ENCODE results near the gene SPACA6.
"Not testable (repeated sequence)": the region's sequence is repeated elsewhere in the genome, so short reads cannot be mapped to it uniquely, and the experiment has no call there.

SPACA6 gene

DNA sequence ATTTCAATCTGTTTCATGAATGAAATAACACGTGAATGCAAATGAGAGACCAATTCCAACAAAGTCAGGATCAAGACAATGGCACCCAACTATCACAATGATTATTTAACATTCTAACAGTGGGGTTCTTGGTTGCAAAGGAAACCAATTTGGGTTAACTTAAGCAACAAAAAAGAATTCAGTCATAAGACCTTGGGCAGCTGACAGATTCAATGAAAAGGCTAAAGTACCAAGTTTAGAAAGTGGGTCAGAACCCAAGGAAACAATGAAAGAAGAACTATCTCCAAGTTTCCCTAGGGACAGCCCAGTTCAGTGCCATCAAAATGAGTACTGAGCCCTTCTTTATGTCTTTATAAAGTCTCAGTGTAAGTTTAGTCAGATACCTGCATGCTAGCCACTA lies 29.0 kb upstream of the SPACA6 start:
- Histone ChIP-seq H3K9me3 (no peaks in the 10 kb centered on the region), H3K27me3 (peaks cover 0 to 35% of the 10 kb centered on the region in 2 donors), H3K4me3 (no peak overlapping the region), H3K4me1 (no peaks in the 10 kb centered on the region), H3K27ac (no peak overlapping the region), H3K36me3 (no peaks in the 10 kb centered on the region)
- intact Hi-C loops (cut with DNase I; ENCODE audit: low total_unique reads) = no loop called here
- TF ChIP-seq, protein P1, sequence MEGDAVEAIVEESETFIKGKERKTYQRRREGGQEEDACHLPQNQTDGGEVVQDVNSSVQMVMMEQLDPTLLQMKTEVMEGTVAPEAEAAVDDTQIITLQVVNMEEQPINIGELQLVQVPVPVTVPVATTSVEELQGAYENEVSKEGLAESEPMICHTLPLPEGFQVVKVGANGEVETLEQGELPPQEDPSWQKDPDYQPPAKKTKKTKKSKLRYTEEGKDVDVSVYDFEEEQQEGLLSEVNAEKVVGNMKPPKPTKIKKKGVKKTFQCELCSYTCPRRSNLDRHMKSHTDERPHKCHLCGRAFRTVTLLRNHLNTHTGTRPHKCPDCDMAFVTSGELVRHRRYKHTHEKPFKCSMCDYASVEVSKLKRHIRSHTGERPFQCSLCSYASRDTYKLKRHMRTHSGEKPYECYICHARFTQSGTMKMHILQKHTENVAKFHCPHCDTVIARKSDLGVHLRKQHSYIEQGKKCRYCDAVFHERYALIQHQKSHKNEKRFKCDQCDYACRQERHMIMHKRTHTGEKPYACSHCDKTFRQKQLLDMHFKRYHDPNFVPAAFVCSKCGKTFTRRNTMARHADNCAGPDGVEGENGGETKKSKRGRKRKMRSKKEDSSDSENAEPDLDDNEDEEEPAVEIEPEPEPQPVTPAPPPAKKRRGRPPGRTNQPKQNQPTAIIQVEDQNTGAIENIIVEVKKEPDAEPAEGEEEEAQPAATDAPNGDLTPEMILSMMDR (IDR thresholded peaks at IDR 0.05) = no peak
- DNase-seq = no peak

DNA sequence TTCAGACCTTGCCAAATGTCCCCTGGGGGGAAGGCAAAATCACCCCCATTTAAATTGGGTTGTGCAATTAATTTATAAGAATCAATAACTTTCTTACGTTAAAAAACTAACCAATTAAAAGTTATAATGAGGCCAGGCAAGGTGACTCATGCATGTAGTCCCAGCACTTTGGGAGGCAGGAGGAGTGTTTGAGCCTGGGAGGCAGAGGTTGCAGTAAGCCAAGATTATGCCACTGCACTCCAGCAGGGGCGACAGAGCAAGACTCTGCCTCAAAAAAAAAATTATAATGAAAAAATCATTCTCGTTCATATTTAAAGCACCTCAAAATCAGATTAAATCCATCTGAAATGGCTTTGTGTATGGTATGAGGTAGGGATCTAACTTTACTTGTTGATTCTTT lies 28.1 kb upstream of the SPACA6 start:
- no peak overlapping the region for H3K4me3 ChIP-seq
- no peaks in the 10 kb centered on the region for H3K36me3 ChIP-seq
- no peaks in the 10 kb centered on the region for H3K9me3 ChIP-seq
- H3K27ac ChIP-seq = no peak overlapping the region
- TF ChIP-seq, protein P1 (IDR thresholded peaks at IDR 0.05) = no peak
- H3K4me1 ChIP-seq = no peaks in the 10 kb centered on the region
- H3K27me3 ChIP-seq = peaks cover 0 to 35% of the 10 kb centered on the region in 2 donors
- intact Hi-C loops (cut with DNase I; ENCODE audit: low total_unique reads) = no loop called here
- no peak for DNase-seq

DNA sequence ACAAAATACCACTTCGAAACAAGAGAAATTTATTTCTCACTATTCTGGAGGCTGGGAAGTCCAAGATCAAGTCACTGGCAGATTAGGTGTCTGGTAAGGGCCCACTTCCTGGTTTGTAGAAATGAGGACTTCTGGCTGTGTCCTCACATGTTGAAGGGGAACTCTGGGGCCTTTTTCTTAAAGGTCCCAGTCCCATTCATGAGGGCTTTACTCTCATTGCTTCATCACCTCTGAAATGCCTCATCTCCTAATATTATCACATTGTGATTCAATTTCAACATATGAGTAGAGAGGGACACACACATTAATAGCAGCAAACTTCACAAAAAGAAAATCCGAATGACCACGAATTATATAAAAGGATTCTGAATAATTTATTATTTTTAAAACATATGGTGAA lies 24.9 kb upstream of the SPACA6 start:
- TF ChIP-seq, protein P1 (IDR thresholded peaks at IDR 0.05) = no peak
- intact Hi-C loops (cut with DNase I; ENCODE audit: low total_unique reads) = no loop called here
- H3K27ac ChIP-seq = no peak overlapping the region
- H3K36me3 ChIP-seq = no peaks in the 10 kb centered on the region
- no peak for DNase-seq
- no peaks in the 10 kb centered on the region for H3K4me1 ChIP-seq
- no peaks in the 10 kb centered on the region for H3K9me3 ChIP-seq
- peaks cover 0 to 29% of the 10 kb centered on the region in 2 donors for H3K27me3 ChIP-seq
- H3K4me3 ChIP-seq = no peak overlapping the region

DNA sequence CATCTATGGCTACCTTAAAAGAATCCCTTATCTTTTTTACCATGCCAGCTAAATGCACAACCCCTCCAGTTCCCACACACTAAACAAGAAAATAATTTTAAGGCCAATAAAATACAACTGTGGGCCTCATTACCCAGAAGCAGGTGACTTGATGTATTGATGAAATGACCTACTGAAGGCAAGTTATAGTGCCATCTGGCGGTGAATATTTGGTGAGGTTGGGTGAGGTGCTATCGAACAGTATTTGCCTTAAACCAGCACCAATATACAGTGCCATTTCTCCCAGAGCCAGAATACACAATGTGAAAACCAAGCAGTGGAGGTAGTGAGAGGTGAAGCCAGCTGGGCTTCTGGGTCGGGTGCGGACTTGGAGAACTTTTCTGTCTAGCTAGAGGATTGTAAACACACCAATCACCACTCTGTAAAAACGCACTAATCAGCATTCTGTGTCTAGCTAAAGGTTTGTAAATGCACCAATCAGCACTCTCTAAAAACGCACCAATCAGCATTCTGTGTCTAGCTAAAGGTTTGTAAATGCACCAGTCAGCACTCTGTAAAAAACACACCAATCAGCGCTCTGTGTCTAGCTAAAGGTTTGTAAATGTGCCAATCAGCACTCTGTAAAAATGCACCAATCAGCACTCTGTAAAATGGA lies 17.1 kb upstream of the SPACA6 start:
- H3K36me3 ChIP-seq; H3K4me1 ChIP-seq; DNase-seq; H3K4me3 ChIP-seq; H3K9me3 ChIP-seq; intact Hi-C loops (cut with DNase I; ENCODE audit: low total_unique reads); H3K27ac ChIP-seq: not testable (repeated sequence)
- TF ChIP-seq, protein P1 (IDR thresholded peaks at IDR 0.05) = peak in 1 of 2 experiments; percentile 21
- H3K27me3 ChIP-seq = peaks cover 0 to 11% of the 10 kb centered on the region in 2 donors

DNA sequence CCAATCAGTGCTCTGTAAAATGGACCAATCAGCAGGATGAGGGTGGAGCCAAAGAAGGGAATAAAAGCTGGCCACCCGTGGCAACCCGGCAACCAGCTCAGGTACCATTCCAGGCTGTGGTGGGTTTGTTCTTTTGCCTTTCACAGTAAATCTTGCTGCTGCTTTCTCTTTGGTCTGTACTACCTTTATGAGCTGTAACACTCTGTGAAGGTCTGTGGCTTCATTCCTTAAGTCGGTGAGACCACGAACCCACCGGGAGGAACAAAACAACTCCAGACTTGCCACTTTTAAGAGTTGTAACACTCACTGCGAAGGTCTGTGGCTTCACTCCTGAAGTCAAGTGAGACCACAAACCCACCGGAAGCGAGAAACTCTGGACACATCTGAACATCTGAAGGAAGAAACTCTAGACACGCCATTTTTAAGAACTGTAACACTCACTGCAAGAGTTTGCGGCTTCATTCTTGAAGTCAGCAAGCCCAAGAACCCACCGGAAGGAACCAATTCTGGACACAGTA lies 16.5 kb upstream of the SPACA6 start:
- DNase-seq = no peak
- H3K4me3 ChIP-seq = no peak overlapping the region
- no peak overlapping the region for H3K27ac ChIP-seq
- H3K36me3 ChIP-seq = no peaks in the 10 kb centered on the region
- no peaks in the 10 kb centered on the region for H3K4me1 ChIP-seq
- H3K9me3 ChIP-seq = no peaks in the 10 kb centered on the region
- H3K27me3 ChIP-seq = peaks cover 0 to 11% of the 10 kb centered on the region in 2 donors
- TF ChIP-seq, protein P1 (IDR thresholded peaks at IDR 0.05) = no peak
- intact Hi-C loops (cut with DNase I; ENCODE audit: low total_unique reads) = no loop called here
